HCT116 (cell line): Measurements from ENCODE around the gene SLC35E4. TPM values are rescaled to one million over a fixed set of nuclear protein-coding genes. Genes with fewer than 3 reads are reported as not detected.

Experiments used
- ATAC-seq: fragments of 200-7000 bp; cut with Tn5 transposase; 2 replicates; pipeline ENCODE4 v1.9.1; 2020; ENCODE audit warnings: mild to moderate bottlenecking, moderate library complexity
- BruUV-seq: library from RNA; stranded (reverse); fragments of 400-500 nt; replicated peaks from 2 replicates; lab custom pipeline; 2021; lab: Mats Ljungman, UMichigan
- CTCF ChIA-PET: fragments of 300-600 bp; sonication (Branson Sonifier 250); formaldehyde crosslinking; loops from one replicate; lab custom pipeline; 2021; ENCODE audit warnings: antibody characterized with exemption; lab: Charles Lee
- POLR2A ChIA-PET: fragments of 300-600, 350-600 bp; sonication (Branson Sonifier 250); formaldehyde crosslinking; loops from one replicate; lab custom pipeline; 2021; ENCODE audit warnings: antibody characterized with exemption; lab: Charles Lee
- RAD21 ChIA-PET, 2 experiments: fragments of 300-600 bp; sonication (Branson Sonifier 250); formaldehyde crosslinking; loops; one replicate each; lab custom pipeline; 2023; ENCODE audit warnings: low total read pairs in 2 of 2; ENCODE audit not compliant: uncharacterized antibody in 2 of 2, unreplicated experiment in 2 of 2, low non-redundant PET in 1 of 2; lab: Charles Lee
- DNase-seq: peaks from one replicate; pipeline ENCODE4 v3.0.0-alpha.2; 2010; ENCODE audit warnings: low read depth, low spot score
- H2AFZ ChIP-seq: fragments of 200-600 bp; shearing (Covaris generic), sonication (generic); 2 replicates; pipeline ENCODE4 v1.6.1; 2017; ENCODE audit warnings: low read depth, mixed run types, mixed read lengths, antibody characterized with exemption, low read length; ENCODE audit not compliant: poor library complexity, severe bottlenecking
- H3K27ac ChIP-seq: 2 replicates; pipeline ENCODE4 v1.5.1; 2012; ENCODE audit warnings: low read depth, low read length
- H3K27me3 ChIP-seq: fragments of 200-600 bp; sonication (generic); 2 replicates; pipeline ENCODE4 v1.6.1; 2016; ENCODE audit warnings: mixed run types, low read length, mixed read lengths; ENCODE audit not compliant: insufficient read depth
- H3K36me3 ChIP-seq, 2 experiments: fragments of 200-500 bp in 1 of 2; fragments of 200-600 bp in 1 of 2; sonication (Bioruptor generic) in 1 of 2; sonication (generic) in 1 of 2; 2 replicates each; pipeline versions ENCODE4 v1.5.1 to v1.6.1; 2014 to 2016; ENCODE audit warnings: low read length in 2 of 2, inconsistent platforms in 1 of 2, mixed read lengths in 1 of 2, mixed run types in 1 of 2; ENCODE audit not compliant: insufficient read depth in 2 of 2, control insufficient read depth in 1 of 2
- H3K4me1 ChIP-seq, 2 experiments: fragments of 200-600 bp in 1 of 2; sonication (generic) in 1 of 2; 2 replicates each; pipeline versions ENCODE4 v1.5.1 to v1.6.1; 2012 to 2017; ENCODE audit warnings: low read length in 2 of 2, inconsistent platforms in 1 of 2, mild to moderate bottlenecking in 1 of 2, mixed read lengths in 1 of 2, mixed run types in 1 of 2, moderate library complexity in 1 of 2; ENCODE audit not compliant: insufficient read depth in 2 of 2, control insufficient read depth in 1 of 2
- H3K4me2 ChIP-seq: fragments of 200-600 bp; sonication (generic); 2 replicates; pipeline ENCODE4 v1.6.1; 2017; ENCODE audit warnings: mixed run types, low read length, mixed read lengths
- H3K4me3 ChIP-seq, 2 experiments: fragments of 200-600 bp in 1 of 2; sonication (generic) in 1 of 2; replicated peaks in 1 of 2; 2 replicates each; pipeline ENCODE4 v1.5.1; 2011 to 2016; ENCODE audit warnings: low read length in 2 of 2, control low read depth in 1 of 2, low read depth in 1 of 2, mild to moderate bottlenecking in 1 of 2, mixed read lengths in 1 of 2, mixed run types in 1 of 2
- H3K79me2 ChIP-seq: fragments of 200-600 bp; sonication (generic); 2 replicates; pipeline ENCODE4 v1.6.1; 2017; ENCODE audit warnings: mild to moderate bottlenecking, mixed run types, low read length, moderate library complexity, mixed read lengths; ENCODE audit not compliant: insufficient read depth
- H3K9ac ChIP-seq: fragments of 200-600 bp; sonication (generic); 2 replicates; pipeline ENCODE4 v1.6.1; 2016; ENCODE audit warnings: low read length, mixed read lengths
- H3K9me2 ChIP-seq: fragments of 200-600 bp; sonication (generic), shearing (Covaris generic); 2 replicates; pipeline ENCODE4 v1.6.1; 2017; ENCODE audit warnings: mixed run types, mild to moderate bottlenecking, moderate library complexity; ENCODE audit not compliant: insufficient read depth
- H3K9me3 ChIP-seq, 2 experiments: fragments of 200-500 bp in 1 of 2; fragments of 200-600 bp in 1 of 2; sonication (Bioruptor generic) in 1 of 2; sonication (generic) in 1 of 2; 2 replicates each; pipeline ENCODE4 v1.6.1; 2014 to 2017; ENCODE audit warnings: low read length in 2 of 2, mixed read lengths in 2 of 2, inconsistent platforms in 1 of 2, low read depth in 1 of 2, mild to moderate bottlenecking in 1 of 2, mixed run types in 1 of 2, moderate library complexity in 1 of 2; ENCODE audit not compliant: control insufficient read depth in 1 of 2, insufficient read depth in 1 of 2
- H4K20me1 ChIP-seq: fragments of 200-600 bp; sonication (generic), shearing (Covaris generic); 2 replicates; pipeline ENCODE4 v1.6.1; 2017; ENCODE audit warnings: mixed run types, mild to moderate bottlenecking, moderate library complexity; ENCODE audit not compliant: insufficient read depth
- CBX3 ChIP-seq: IDR thresholded peaks from 2 replicates; pipeline ENCODE4 v1.6.1; 2012; ENCODE audit warnings: low read depth
- CEBPB ChIP-seq: IDR thresholded peaks from 2 replicates; pipeline ENCODE4 v1.6.1; 2012; ENCODE audit warnings: low read depth
- EGR1 ChIP-seq: IDR thresholded peaks from 2 replicates; pipeline ENCODE4 v1.6.1; 2012; ENCODE audit warnings: low read depth
- ELF1 ChIP-seq: IDR thresholded peaks from 2 replicates; pipeline ENCODE4 v1.6.1; 2012; ENCODE audit warnings: low read depth, borderline replicate concordance
- EZH2 ChIP-seq: fragments of 200-600 bp; sonication (generic); IDR thresholded peaks from 2 replicates; pipeline ENCODE4 v1.6.1; 2017; ENCODE audit warnings: antibody characterized with exemption, mixed run types
- EZH2phosphoT487 ChIP-seq: fragments of 200-600 bp; IDR thresholded peaks from 2 replicates; pipeline ENCODE4 v1.6.1; 2018; ENCODE audit warnings: antibody characterized with exemption, borderline replicate concordance
- FOSL1 ChIP-seq: IDR thresholded peaks from 2 replicates; pipeline ENCODE4 v1.6.1; 2012; ENCODE audit warnings: low read depth
- JUND ChIP-seq: IDR thresholded peaks from 2 replicates; pipeline ENCODE4 v1.6.1; 2012
- POLR2A ChIP-seq: IDR thresholded peaks from 2 replicates; pipeline ENCODE4 v1.7.0; 2011; ENCODE audit warnings: borderline replicate concordance; ENCODE audit not compliant: insufficient read depth, insufficient read length; ENCODE audit errors: extremely low read depth
- POLR2AphosphoS5 ChIP-seq: IDR thresholded peaks from 2 replicates; pipeline ENCODE4 v1.6.1; 2011; ENCODE audit warnings: mild to moderate bottlenecking, low read depth, low read length, moderate library complexity
- SIN3A ChIP-seq: IDR thresholded peaks from 2 replicates; pipeline ENCODE4 v1.6.1; 2012; ENCODE audit warnings: low read depth
- SP1 ChIP-seq: IDR thresholded peaks from 2 replicates; pipeline ENCODE4 v1.6.1; 2012; ENCODE audit warnings: low read depth
- SRF ChIP-seq: IDR thresholded peaks from 2 replicates; pipeline ENCODE4 v1.6.1; 2012; ENCODE audit warnings: low read depth
- TCF7L2 ChIP-seq: IDR thresholded peaks from 2 replicates; pipeline ENCODE4 v1.7.0; 2011; ENCODE audit warnings: borderline replicate concordance, inconsistent platforms; ENCODE audit not compliant: insufficient read depth, insufficient read length; ENCODE audit errors: extremely low read depth
- YY1 ChIP-seq: IDR thresholded peaks from 2 replicates; pipeline ENCODE4 v1.6.1; 2011; ENCODE audit warnings: low read length, low read depth, moderate library complexity, mild to moderate bottlenecking; ENCODE audit not compliant: insufficient replicate concordance; ENCODE audit errors: extremely low read depth
- ZFX ChIP-seq: fragments of 450-650 bp; IDR thresholded peaks from 2 replicates; pipeline ENCODE4 v1.6.1; 2017
- ZNF274 ChIP-seq: fragments of 200-500 bp; sonication (Bioruptor generic); IDR thresholded peaks from 2 replicates; pipeline ENCODE4 v1.6.1; 2014; ENCODE audit warnings: mild to moderate bottlenecking, low read depth, low read length, inconsistent platforms
- intact Hi-C: fragments of 100-400 bp; cut with micrococcal nuclease; formaldehyde crosslinking; loops from 2 replicates; pipeline ENCODE4 v1.10.0; 2022
- total RNA-seq: library from RNA; stranded (reverse); gene quantifications from one replicate; pipeline ENCODE4 v1.2.1, GENCODE V29; 2021; ENCODE audit not compliant: unreplicated experiment
- TF ChIP-seq, protein P1 (sequence below): IDR thresholded peaks from 2 replicates; pipeline ENCODE4 v1.6.1; 2011; ENCODE audit warnings: mild to moderate bottlenecking, low read length, moderate library complexity; ENCODE audit not compliant: insufficient replicate concordance; ENCODE audit errors: extremely low read depth
- TF ChIP-seq, protein P2 (sequence below): IDR thresholded peaks from 2 replicates; pipeline ENCODE4 v1.6.1; 2012
- TF ChIP-seq, protein P3 (sequence below): IDR thresholded peaks from 2 replicates; pipeline ENCODE4 v1.6.1; 2012; ENCODE audit warnings: low read depth

The SLC35E4 gene
- total RNA-seq, 1 experiment from 2014 or later, result 6.2 TPM

DNA sequence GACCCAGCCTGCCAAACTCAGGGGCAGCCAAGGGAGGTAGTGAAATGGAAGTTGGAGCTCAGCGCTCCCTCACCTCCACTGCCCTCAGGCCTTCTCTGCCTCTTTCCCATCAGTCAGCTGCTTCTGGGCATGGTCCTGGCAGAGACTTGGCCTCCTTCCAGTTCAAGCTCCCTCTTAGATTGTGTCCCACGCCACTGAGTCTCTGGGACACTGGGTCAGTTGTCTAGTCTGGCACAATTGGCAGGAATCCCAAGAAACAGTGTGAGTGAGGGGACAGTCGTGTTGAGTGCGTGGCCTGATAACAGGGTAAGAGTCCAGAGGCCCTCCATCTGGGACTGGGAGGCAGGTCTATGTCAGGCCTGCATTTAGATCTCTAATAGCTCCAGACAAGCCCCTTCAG, 7.1 kb upstream of the SLC35E4 start:
- Histone ChIP-seq H3K9ac (no peak overlapping the region), H3K4me3 (no peak overlapping the region), H3K79me2 (no peaks in the 10 kb centered on the region), H3K4me1 (no peaks in the 10 kb centered on the region), H2AFZ (no peak overlapping the region), H3K27ac (no peak overlapping the region), H4K20me1 (no peaks in the 10 kb centered on the region), H3K36me3 (no peaks in the 10 kb centered on the region), H3K9me3 (no peaks in the 10 kb centered on the region), H3K9me2 (no peaks in the 10 kb centered on the region), H3K4me2 (no peak overlapping the region), H3K27me3 (no peaks in the 10 kb centered on the region)
- ChIA-PET POLR2A (no interaction called here), CTCF (interaction anchor here (0.7 to 1.0 kb wide), 2 partner anchors 22 to 74 kb away, joined by 3 read pairs; partner anchors contain the start of gene TCN2), RAD21 (no interaction called here)
- TF ChIP-seq TCF7L2 (no peak), JUND (no peak), CEBPB (no peak), CBX3 (no peak), POLR2A (no peak), POLR2AphosphoS5 (no peak), YY1 (no peak), ZFX (no peak), SRF (no peak), EGR1 (no peak), FOSL1 (no peak), EZH2 (no peak), EZH2phosphoT487 (no peak), ELF1 (no peak), SP1 (no peak), SIN3A (no peak), ZNF274 (no peak)
- TF ChIP-seq, protein P1, sequence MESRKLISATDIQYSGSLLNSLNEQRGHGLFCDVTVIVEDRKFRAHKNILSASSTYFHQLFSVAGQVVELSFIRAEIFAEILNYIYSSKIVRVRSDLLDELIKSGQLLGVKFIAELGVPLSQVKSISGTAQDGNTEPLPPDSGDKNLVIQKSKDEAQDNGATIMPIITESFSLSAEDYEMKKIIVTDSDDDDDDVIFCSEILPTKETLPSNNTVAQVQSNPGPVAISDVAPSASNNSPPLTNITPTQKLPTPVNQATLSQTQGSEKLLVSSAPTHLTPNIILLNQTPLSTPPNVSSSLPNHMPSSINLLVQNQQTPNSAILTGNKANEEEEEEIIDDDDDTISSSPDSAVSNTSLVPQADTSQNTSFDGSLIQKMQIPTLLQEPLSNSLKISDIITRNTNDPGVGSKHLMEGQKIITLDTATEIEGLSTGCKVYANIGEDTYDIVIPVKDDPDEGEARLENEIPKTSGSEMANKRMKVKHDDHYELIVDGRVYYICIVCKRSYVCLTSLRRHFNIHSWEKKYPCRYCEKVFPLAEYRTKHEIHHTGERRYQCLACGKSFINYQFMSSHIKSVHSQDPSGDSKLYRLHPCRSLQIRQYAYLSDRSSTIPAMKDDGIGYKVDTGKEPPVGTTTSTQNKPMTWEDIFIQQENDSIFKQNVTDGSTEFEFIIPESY, result no peak
- TF ChIP-seq, protein P2, sequence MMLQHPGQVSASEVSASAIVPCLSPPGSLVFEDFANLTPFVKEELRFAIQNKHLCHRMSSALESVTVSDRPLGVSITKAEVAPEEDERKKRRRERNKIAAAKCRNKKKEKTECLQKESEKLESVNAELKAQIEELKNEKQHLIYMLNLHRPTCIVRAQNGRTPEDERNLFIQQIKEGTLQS, result no peak
- TF ChIP-seq, protein P3, sequence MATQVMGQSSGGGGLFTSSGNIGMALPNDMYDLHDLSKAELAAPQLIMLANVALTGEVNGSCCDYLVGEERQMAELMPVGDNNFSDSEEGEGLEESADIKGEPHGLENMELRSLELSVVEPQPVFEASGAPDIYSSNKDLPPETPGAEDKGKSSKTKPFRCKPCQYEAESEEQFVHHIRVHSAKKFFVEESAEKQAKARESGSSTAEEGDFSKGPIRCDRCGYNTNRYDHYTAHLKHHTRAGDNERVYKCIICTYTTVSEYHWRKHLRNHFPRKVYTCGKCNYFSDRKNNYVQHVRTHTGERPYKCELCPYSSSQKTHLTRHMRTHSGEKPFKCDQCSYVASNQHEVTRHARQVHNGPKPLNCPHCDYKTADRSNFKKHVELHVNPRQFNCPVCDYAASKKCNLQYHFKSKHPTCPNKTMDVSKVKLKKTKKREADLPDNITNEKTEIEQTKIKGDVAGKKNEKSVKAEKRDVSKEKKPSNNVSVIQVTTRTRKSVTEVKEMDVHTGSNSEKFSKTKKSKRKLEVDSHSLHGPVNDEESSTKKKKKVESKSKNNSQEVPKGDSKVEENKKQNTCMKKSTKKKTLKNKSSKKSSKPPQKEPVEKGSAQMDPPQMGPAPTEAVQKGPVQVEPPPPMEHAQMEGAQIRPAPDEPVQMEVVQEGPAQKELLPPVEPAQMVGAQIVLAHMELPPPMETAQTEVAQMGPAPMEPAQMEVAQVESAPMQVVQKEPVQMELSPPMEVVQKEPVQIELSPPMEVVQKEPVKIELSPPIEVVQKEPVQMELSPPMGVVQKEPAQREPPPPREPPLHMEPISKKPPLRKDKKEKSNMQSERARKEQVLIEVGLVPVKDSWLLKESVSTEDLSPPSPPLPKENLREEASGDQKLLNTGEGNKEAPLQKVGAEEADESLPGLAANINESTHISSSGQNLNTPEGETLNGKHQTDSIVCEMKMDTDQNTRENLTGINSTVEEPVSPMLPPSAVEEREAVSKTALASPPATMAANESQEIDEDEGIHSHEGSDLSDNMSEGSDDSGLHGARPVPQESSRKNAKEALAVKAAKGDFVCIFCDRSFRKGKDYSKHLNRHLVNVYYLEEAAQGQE, result no peak
- DNase-seq (no peak), ATAC-seq (no peak)
- intact Hi-C loops, result no loop called here
- BruUV-seq, result no TSS peak
